ENCODE results near the gene LHFPL6.

- TF ChIP-seq, protein P1, sequence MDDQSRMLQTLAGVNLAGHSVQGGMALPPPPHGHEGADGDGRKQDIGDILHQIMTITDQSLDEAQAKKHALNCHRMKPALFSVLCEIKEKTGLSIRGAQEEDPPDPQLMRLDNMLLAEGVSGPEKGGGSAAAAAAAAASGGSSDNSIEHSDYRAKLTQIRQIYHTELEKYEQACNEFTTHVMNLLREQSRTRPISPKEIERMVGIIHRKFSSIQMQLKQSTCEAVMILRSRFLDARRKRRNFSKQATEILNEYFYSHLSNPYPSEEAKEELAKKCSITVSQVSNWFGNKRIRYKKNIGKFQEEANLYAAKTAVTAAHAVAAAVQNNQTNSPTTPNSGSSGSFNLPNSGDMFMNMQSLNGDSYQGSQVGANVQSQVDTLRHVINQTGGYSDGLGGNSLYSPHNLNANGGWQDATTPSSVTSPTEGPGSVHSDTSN (IDR thresholded peaks at IDR 0.05), result no peak
- TF ChIP-seq CTCF (IDR thresholded peaks at IDR 0.05) (no peak), POLR2A (IDR thresholded peaks at IDR 0.05; ENCODE audit: low read length) (no peak), JUN (IDR thresholded peaks at IDR 0.05) (no peak), NFE2L2 (conservative IDR thresholded peaks at IDR 0.05; ENCODE audit: low read length) (no peak), MAX (IDR thresholded peaks at IDR 0.05) (no peak), BHLHE40 (IDR thresholded peaks at IDR 0.05; ENCODE audit: low read depth, low read length) (no peak), JUNB (IDR thresholded peaks at IDR 0.05) (no peak)
These were observed 43.1 kb upstream of the LHFPL6 start for GRCh38 chr13:39646122-39646521.
